Transverse colon (tissue), 4 donors: ENCODE data around the gene PPP1R9A. TPM values are rescaled to one million over a fixed set of nuclear protein-coding genes. Genes with fewer than 3 reads are reported as not detected.

ENCODE experiments used
- DNase-seq: peaks from one replicate; pipeline ENCODE4 v3.0.0-alpha.2; 2019
- H3K27ac ChIP-seq, 4 donors: fragments of 200-600 bp; sonication (generic); 2 replicates each; pipeline ENCODE4 v1.5.1; 2016 to 2018; ENCODE audit warnings: inconsistent platforms in 4 of 4
- H3K27me3 ChIP-seq: fragments of 200-600 bp; sonication (generic); 2 replicates; pipeline ENCODE4 v1.5.1; 2017; ENCODE audit warnings: inconsistent platforms
- H3K36me3 ChIP-seq, 4 donors: fragments of 200-600 bp; sonication (generic); 2 replicates each; pipeline ENCODE4 v1.5.1; 2017 to 2019; ENCODE audit warnings: inconsistent platforms in 4 of 4
- H3K4me1 ChIP-seq, 4 donors: fragments of 200-600 bp; sonication (generic); 2 replicates each; pipeline ENCODE4 v1.5.1; 2017 to 2020; ENCODE audit warnings: inconsistent platforms in 4 of 4
- H3K4me3 ChIP-seq, 4 donors: fragments of 200-600 bp; sonication (generic); 1 replicate in 1 of 4; 2 replicates in 3 of 4; pipeline versions ENCODE4 v1.5.1 to v1.6.1; 2017 to 2019; ENCODE audit warnings: inconsistent platforms in 4 of 4
- H3K9me3 ChIP-seq, 2 donors: fragments of 200-600 bp; sonication (generic); 2 replicates each; pipeline ENCODE4 v1.5.1; 2017 to 2019; ENCODE audit warnings: inconsistent platforms in 2 of 2
- EP300 ChIP-seq: sonication (generic); formaldehyde crosslinking; IDR thresholded peaks from one replicate; pipeline ENCODE4 v1.6.1; 2017; ENCODE audit warnings: antibody characterized with exemption, low read depth
- POLR2A ChIP-seq: fragments of 450-650 bp; IDR thresholded peaks from one replicate; pipeline ENCODE4 v1.6.1; 2016; ENCODE audit warnings: antibody characterized with exemption, mild to moderate bottlenecking, moderate library complexity
- POLR2AphosphoS5 ChIP-seq, 3 donors: sonication (generic); formaldehyde crosslinking; IDR thresholded peaks; one replicate each; pipeline ENCODE4 v1.6.1; 2016; ENCODE audit warnings: antibody characterized with exemption in 3 of 3
- WGBS, 2 donors: methylation state at CpG; one replicate each; pipeline ENCODE4 v1.1.5; 2018; ENCODE audit warnings: low coverage in 1 of 2; 5-methylcytosine and 5-hydroxymethylcytosine counted together
- in situ Hi-C, 4 donors: fragments of 200-750 bp; cut with MboI; loops; one replicate each; pipeline versions ENCODE4 v1.15.0 to v1.15.1; 2017; ENCODE audit warnings: low sequenced_read_pairs in 3 of 4, low pct_ligation_motif_present in 1 of 4, low pct_unique_long_range_greater_than_20kb in 1 of 4
- intact Hi-C: fragments of 100-400 bp; cut with DNase I; formaldehyde crosslinking; loops from one replicate; pipeline ENCODE4 v1.15.1; 2023; ENCODE audit warnings: low total_unique reads
- total RNA-seq, 4 donors: library from RNA; depleted of rRNA; stranded (reverse); fragments of >200 nt; gene quantifications; one replicate each; pipeline ENCODE4 v1.1.0, GENCODE V29; 2016
- TF ChIP-seq, protein P1 (sequence below), 5 experiments: fragments of 200-600 bp in 3 of 5; fragments of 450-650 bp in 2 of 5; sonication (generic) in 3 of 5; IDR thresholded peaks; 1 replicate in 2 of 5; 2 replicates in 3 of 5; pipeline ENCODE4 v1.5.1; 2016 to 2017; ENCODE audit warnings: antibody characterized with exemption in 5 of 5, inconsistent platforms in 3 of 5, mild to moderate bottlenecking in 2 of 5, moderate library complexity in 1 of 5

PPP1R9A gene
- total RNA-seq, 4 donors from 2014 or later: 13.1 to 30.0 (median 23.2) TPM

- WGBS, 2 donors: 57 to 60% methylated on average over 1 to 20 of the region's 20 CpGs
- DNase-seq: no peak
Observed at GRCh38 chr7:95324431-95324830, 417.0 kb downstream of the PPP1R9A start, which contains the start of gene PON1. Gene PON1, minus strand, starts transcription at chr7:95324532. Its CDS starts 57 bp downstream, at chr7:95324475.

DNA sequence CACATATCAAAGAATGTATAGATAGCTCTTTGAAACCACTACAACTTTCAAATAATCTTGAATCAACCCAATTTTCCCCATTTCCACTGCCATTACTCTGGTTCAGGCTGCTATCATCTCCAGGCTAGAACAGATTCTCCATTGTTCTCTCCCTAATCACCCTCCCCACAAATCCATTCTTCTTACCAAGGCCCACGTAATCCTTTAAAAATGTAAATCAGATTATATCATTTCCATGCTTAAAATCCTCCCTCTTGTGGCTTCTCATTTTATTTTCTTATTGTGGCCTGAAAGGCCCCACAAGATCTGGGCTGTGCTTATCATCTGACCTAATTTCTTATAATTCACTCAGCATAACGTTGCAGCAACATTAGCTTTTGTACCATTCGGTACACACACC is 420.0 kb downstream of the PPP1R9A start:
- no peak for DNase-seq
- H3K36me3 ChIP-seq: no peaks in the 10 kb centered on the region
- no peak overlapping the region for H3K4me3 ChIP-seq
- peaks cover 0 to 4% (median 0%) of the 10 kb centered on the region in 4 donors for H3K4me1 ChIP-seq
- no peak for TF ChIP-seq POLR2AphosphoS5 (IDR thresholded peaks at IDR 0.05)
- no peak for TF ChIP-seq POLR2A
- TF ChIP-seq EP300: no peak
- TF ChIP-seq, protein P1, sequence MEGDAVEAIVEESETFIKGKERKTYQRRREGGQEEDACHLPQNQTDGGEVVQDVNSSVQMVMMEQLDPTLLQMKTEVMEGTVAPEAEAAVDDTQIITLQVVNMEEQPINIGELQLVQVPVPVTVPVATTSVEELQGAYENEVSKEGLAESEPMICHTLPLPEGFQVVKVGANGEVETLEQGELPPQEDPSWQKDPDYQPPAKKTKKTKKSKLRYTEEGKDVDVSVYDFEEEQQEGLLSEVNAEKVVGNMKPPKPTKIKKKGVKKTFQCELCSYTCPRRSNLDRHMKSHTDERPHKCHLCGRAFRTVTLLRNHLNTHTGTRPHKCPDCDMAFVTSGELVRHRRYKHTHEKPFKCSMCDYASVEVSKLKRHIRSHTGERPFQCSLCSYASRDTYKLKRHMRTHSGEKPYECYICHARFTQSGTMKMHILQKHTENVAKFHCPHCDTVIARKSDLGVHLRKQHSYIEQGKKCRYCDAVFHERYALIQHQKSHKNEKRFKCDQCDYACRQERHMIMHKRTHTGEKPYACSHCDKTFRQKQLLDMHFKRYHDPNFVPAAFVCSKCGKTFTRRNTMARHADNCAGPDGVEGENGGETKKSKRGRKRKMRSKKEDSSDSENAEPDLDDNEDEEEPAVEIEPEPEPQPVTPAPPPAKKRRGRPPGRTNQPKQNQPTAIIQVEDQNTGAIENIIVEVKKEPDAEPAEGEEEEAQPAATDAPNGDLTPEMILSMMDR (IDR thresholded peaks at IDR 0.05): no peak
- H3K27me3 ChIP-seq: peaks cover 14% of the 10 kb centered on the region
- 84 to 88% methylated on average over 3 of the region's 3 CpGs for WGBS, 2 donors
- H3K27ac ChIP-seq: no peak overlapping the region
- in situ Hi-C loops: no loop called here
- H3K9me3 ChIP-seq: no peaks in the 10 kb centered on the region
- intact Hi-C loops: no loop called here

More at GRCh38 chr7:95324431-95324830, 417.0 kb downstream of the PPP1R9A start, which contains the start of gene PON1:
- in situ Hi-C loops (no loop called here), intact Hi-C loops (no loop called here)
- Histone ChIP-seq H3K36me3 (no peaks in the 10 kb centered on the region), H3K9me3 (no peaks in the 10 kb centered on the region), H3K4me3 (no peak within 1 kb of the TSS), H3K4me1 (no peaks in the 10 kb centered on the region), H3K27me3 (peaks cover 14% of the 10 kb centered on the region), H3K27ac (no peak within 1 kb of the TSS)
- TF ChIP-seq EP300 (no peak), POLR2AphosphoS5 (IDR thresholded peaks at IDR 0.05) (no peak), POLR2A (no peak)
- TF ChIP-seq, protein P1 (IDR thresholded peaks at IDR 0.05): no peak

- no peak overlapping the region for H3K27ac ChIP-seq
- WGBS, 2 donors: 19 to 28% methylated on average over 4 of the region's 4 CpGs
- in situ Hi-C loops: no loop called here
Observed at GRCh38 chr7:95330204-95330960, 423.0 kb downstream of the PPP1R9A start.

GRCh38 chr7:95330961-95331337 is 423.6 kb downstream of the PPP1R9A start:
- Histone ChIP-seq H3K4me1 (peaks cover 0 to 4% (median 0%) of the 10 kb centered on the region in 4 donors), H3K9me3 (no peaks in the 10 kb centered on the region), H3K27me3 (no peaks in the 10 kb centered on the region), H3K4me3 (peak overlapping the region in 3 of 4 donors; percentile 13 to 39 (median 14)), H3K36me3 (no peaks in the 10 kb centered on the region), H3K27ac (no peak overlapping the region)
- in situ Hi-C loops: no loop called here
- WGBS, 2 donors: 100% methylated on average over 1 of the region's 1 CpG
- TF ChIP-seq POLR2AphosphoS5 (IDR thresholded peaks at IDR 0.05): no peak
- intact Hi-C loops: no loop called here
- no peak for DNase-seq

More at GRCh38 chr7:95330204-95330960, 423.0 kb downstream of the PPP1R9A start:
- Histone ChIP-seq H3K4me3 (peak overlapping the region in 3 of 4 donors; percentile 13 to 39 (median 14)), H3K36me3 (no peaks in the 10 kb centered on the region), H3K27me3 (peaks cover under 1% of the 10 kb centered on the region), H3K9me3 (no peaks in the 10 kb centered on the region), H3K4me1 (peaks cover 0 to 4% (median 0%) of the 10 kb centered on the region in 4 donors)
- intact Hi-C loops: no loop called here
- no peak for DNase-seq
- TF ChIP-seq EP300: no peak
- TF ChIP-seq POLR2A: no peak
- TF ChIP-seq POLR2AphosphoS5 (IDR thresholded peaks at IDR 0.05): no peak
- TF ChIP-seq, protein P1 (IDR thresholded peaks at IDR 0.05): no peak
